AG09319 (cell line): Measurements from ENCODE around the gene MATR3.

Source experiments
- DNase-seq: peaks from one replicate; pipeline ENCODE4 v3.0.0-alpha.2; 2010; ENCODE audit warnings: low read depth; ENCODE audit errors: extremely low read depth
- CTCF ChIP-seq: IDR thresholded peaks from 2 replicates; pipeline ENCODE4 v1.5.1; 2011; ENCODE audit warnings: low read depth, mild to moderate bottlenecking, inconsistent platforms, low read length, moderate library complexity

Gene MATR3

GRCh38 chr5:139253115-139253514, 40.4 kb upstream of the MATR3 start:
- TF ChIP-seq CTCF, result no peak
- DNase-seq, result no peak

- DNase-seq, result no peak
- TF ChIP-seq CTCF, result no peak
These were observed 36.7 kb upstream of the MATR3 start for GRCh38 chr5:139256820-139257219.

- no peak for TF ChIP-seq CTCF
- no peak for DNase-seq
These were observed 31.3 kb upstream of the MATR3 start for GRCh38 chr5:139262059-139262741.

- TF ChIP-seq CTCF, result no peak; the same call in none of the 2 replicates
- peak; percentile 85 for DNase-seq
These were observed 30.6 kb upstream of the MATR3 start for GRCh38 chr5:139262742-139263445.

- TF ChIP-seq CTCF, result no peak
- DNase-seq, result no peak
These were observed 30.0 kb upstream of the MATR3 start for GRCh38 chr5:139263536-139263935.

GRCh38 chr5:139263946-139264345, 29.6 kb upstream of the MATR3 start:
- TF ChIP-seq CTCF, result no peak
- no peak for DNase-seq

GRCh38 chr5:139265001-139265400, 28.5 kb upstream of the MATR3 start:
- TF ChIP-seq CTCF, result no peak

More at GRCh38 chr5:139265001-139265400, 28.5 kb upstream of the MATR3 start:
- DNase-seq, result no peak
